HL-60 (cell line): ENCODE results near the gene DNAAF5.

Experiments
- DNase-seq, 2 experiments: peaks; one replicate each; pipeline ENCODE4 v3.0.0-alpha.2; 2010 to 2020; ENCODE audit warnings: low read depth in 1 of 2, low spot score in 1 of 2
- H3K27ac ChIP-seq: fragments of 250-450 bp; sonication (Bioruptor Pico); replicated peaks from 2 replicates; pipeline ENCODE4 v1.5.1; 2020; ENCODE audit warnings: mild to moderate bottlenecking, moderate library complexity
- H3K27me3 ChIP-seq: fragments of 250-450 bp; sonication (Bioruptor Pico); 2 replicates; pipeline ENCODE4 v1.5.1; 2021; ENCODE audit warnings: mild to moderate bottlenecking, moderate library complexity; ENCODE audit not compliant: insufficient read depth, poor library complexity, severe bottlenecking
- H3K4me3 ChIP-seq: replicated peaks from 2 replicates; pipeline ENCODE4 v1.5.1; 2011; ENCODE audit warnings: mild to moderate bottlenecking, control low read depth, low read length; ENCODE audit not compliant: insufficient read depth
- CTCF ChIP-seq: IDR thresholded peaks from one replicate; pipeline ENCODE4 v1.5.1; 2011; ENCODE audit warnings: low read length, control low read depth, inconsistent platforms; ENCODE audit not compliant: insufficient read depth
- GABPA ChIP-seq: IDR thresholded peaks from 2 replicates; pipeline ENCODE4 v1.6.1; 2012; ENCODE audit warnings: low read depth
- POLR2AphosphoS5 ChIP-seq: IDR thresholded peaks from 2 replicates; pipeline ENCODE4 v1.6.1; 2012; ENCODE audit warnings: low read depth
- REST ChIP-seq: IDR thresholded peaks from 2 replicates; pipeline ENCODE4 v1.6.1; 2012; ENCODE audit warnings: low read depth; ENCODE audit not compliant: insufficient replicate concordance
- SPI1 ChIP-seq: IDR thresholded peaks from 2 replicates; pipeline ENCODE4 v1.6.1; 2012; ENCODE audit warnings: low read depth, mild to moderate bottlenecking, borderline replicate concordance

DNAAF5 gene

GRCh38 chr7:820341-820740 lies 93.8 kb downstream of the DNAAF5 start:
- no peak overlapping the region for H3K27ac ChIP-seq
- H3K4me3 ChIP-seq: no peak overlapping the region
- no peak for TF ChIP-seq CTCF
- TF ChIP-seq SPI1: no peak
- no peak for TF ChIP-seq POLR2AphosphoS5
- no peak for TF ChIP-seq REST
- TF ChIP-seq GABPA: no peak

GRCh38 chr7:821688-822087 lies 95.2 kb downstream of the DNAAF5 start:
- no peak for DNase-seq
- Histone ChIP-seq H3K4me3 (no peak overlapping the region), H3K27ac (no peak overlapping the region), H3K27me3 (no peaks in the 10 kb centered on the region)
- TF ChIP-seq REST (no peak), SPI1 (no peak), GABPA (no peak), CTCF (no peak), POLR2AphosphoS5 (no peak)

More at GRCh38 chr7:820341-820740, 93.8 kb downstream of the DNAAF5 start:
- DNase-seq: no peak
- peaks cover 6% of the 10 kb centered on the region for H3K27me3 ChIP-seq

GRCh38 chr7:822692-823276 lies 96.3 kb downstream of the DNAAF5 start:
- Histone ChIP-seq H3K4me3 (no peak overlapping the region), H3K27me3 (no peaks in the 10 kb centered on the region), H3K27ac (no peak overlapping the region)
- no peak for TF ChIP-seq GABPA
- TF ChIP-seq CTCF: no peak
- TF ChIP-seq SPI1: no peak
- TF ChIP-seq REST: no peak
- DNase-seq: no peak
